ENCODE data around the gene TPSG1.

GRCh38 chr16:1244881-1245280, 19.8 kb upstream of the TPSG1 start:
- TF ChIP-seq CTCF (conservative IDR thresholded peaks at IDR 0.05) (no peak), ZFX (IDR thresholded peaks at IDR 0.05) (no peak)
